Thyroid gland (tissue), 4 donors: ENCODE data around the gene PHETA2.

Experiments used
- POLR2A ChIP-seq, 2 donors: fragments of 450-650 bp; IDR thresholded peaks; one replicate each; pipeline ENCODE4 v1.6.1; 2017; ENCODE audit warnings: antibody characterized with exemption in 2 of 2, mild to moderate bottlenecking in 2 of 2, moderate library complexity in 1 of 2
- TF ChIP-seq, protein P1 (sequence below), 6 experiments: fragments of 200-600 bp in 3 of 6; fragments of 450-650 bp in 3 of 6; sonication (generic) in 3 of 6; IDR thresholded peaks; one replicate each; pipeline ENCODE4 v1.5.1; 2016 to 2019; ENCODE audit warnings: antibody characterized with exemption in 6 of 6, mild to moderate bottlenecking in 2 of 6, inconsistent platforms in 1 of 6, moderate library complexity in 1 of 6

DNA sequence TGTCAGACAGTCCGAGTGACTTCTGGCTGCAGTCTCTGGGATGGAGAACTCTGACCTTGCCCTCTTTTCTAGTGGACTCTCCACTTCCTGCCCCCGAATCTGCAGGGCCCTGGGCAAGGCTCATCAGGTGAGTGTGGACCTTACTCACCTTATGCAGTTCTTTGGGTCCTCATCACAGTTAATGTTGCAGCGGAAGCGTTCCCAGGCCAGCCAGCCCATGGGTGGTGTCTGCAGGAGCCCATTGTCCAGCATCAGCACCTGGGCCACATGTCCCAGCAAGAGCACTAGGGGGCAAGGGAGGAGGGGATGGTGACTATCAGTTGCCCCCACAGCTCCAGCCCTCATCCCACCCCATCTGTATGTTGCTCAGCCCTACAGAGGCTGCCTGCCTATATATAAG, 5.8 kb upstream of the PHETA2 start:
- TF ChIP-seq, protein P1, sequence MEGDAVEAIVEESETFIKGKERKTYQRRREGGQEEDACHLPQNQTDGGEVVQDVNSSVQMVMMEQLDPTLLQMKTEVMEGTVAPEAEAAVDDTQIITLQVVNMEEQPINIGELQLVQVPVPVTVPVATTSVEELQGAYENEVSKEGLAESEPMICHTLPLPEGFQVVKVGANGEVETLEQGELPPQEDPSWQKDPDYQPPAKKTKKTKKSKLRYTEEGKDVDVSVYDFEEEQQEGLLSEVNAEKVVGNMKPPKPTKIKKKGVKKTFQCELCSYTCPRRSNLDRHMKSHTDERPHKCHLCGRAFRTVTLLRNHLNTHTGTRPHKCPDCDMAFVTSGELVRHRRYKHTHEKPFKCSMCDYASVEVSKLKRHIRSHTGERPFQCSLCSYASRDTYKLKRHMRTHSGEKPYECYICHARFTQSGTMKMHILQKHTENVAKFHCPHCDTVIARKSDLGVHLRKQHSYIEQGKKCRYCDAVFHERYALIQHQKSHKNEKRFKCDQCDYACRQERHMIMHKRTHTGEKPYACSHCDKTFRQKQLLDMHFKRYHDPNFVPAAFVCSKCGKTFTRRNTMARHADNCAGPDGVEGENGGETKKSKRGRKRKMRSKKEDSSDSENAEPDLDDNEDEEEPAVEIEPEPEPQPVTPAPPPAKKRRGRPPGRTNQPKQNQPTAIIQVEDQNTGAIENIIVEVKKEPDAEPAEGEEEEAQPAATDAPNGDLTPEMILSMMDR (IDR thresholded peaks at IDR 0.05), result no peak
- TF ChIP-seq POLR2A (IDR thresholded peaks at IDR 0.05), result no peak
